HEK293 (cell line): ENCODE measurements around the gene TMEM72.

Source experiments
- CTCF ChIA-PET: fragments of 350-600 bp; formaldehyde crosslinking; extraction: SDS; loops from one replicate; lab custom pipeline; 2021; ENCODE audit warnings: antibody characterized with exemption; lab: Yijun Ruan, JAX
- POLR2A ChIA-PET: fragments of 300-600 bp; formaldehyde crosslinking; extraction: SDS; loops from one replicate; lab custom pipeline; 2020; ENCODE audit warnings: antibody characterized with exemption, inconsistent platforms; lab: Yijun Ruan, JAX
- H3K27ac ChIP-seq: fragments of 200-500 bp; sonication (Bioruptor generic); 2 replicates; pipeline ENCODE4 v1.5.1; 2014; ENCODE audit warnings: low read depth, low read length, control low read depth, inconsistent platforms; ENCODE audit errors: extremely low read depth
- H3K36me3 ChIP-seq, 2 experiments: fragments of 200-500 bp in 1 of 2; sonication (Bioruptor generic) in 1 of 2; 1 replicate in 1 of 2; 2 replicates in 1 of 2; pipeline ENCODE4 v1.5.1; 2014 to 2017; ENCODE audit warnings: inconsistent platforms in 2 of 2, low read length in 2 of 2; ENCODE audit not compliant: control insufficient read depth in 2 of 2, insufficient read depth in 1 of 2
- H3K4me1 ChIP-seq: fragments of 200-500 bp; sonication (Bioruptor generic); 2 replicates; pipeline ENCODE4 v1.5.1; 2014; ENCODE audit warnings: mild to moderate bottlenecking, low read length, inconsistent platforms; ENCODE audit not compliant: control insufficient read depth, insufficient read depth
- H3K4me3 ChIP-seq: 2 replicates; pipeline ENCODE4 v1.5.1; 2011; ENCODE audit warnings: low read depth, mild to moderate bottlenecking, control low read depth, low read length, moderate library complexity
- H3K9me3 ChIP-seq: fragments of 200-500 bp; sonication (Bioruptor generic); 2 replicates; pipeline ENCODE4 v1.5.1; 2014; ENCODE audit warnings: low read depth, low read length, inconsistent platforms; ENCODE audit not compliant: control insufficient read depth, insufficient read depth
- EGR2 ChIP-seq: fragments of 450-650 bp; formaldehyde crosslinking; IDR thresholded peaks from 2 replicates; pipeline ENCODE4 v1.5.1; 2016; ENCODE audit warnings: low read depth, missing biosample characterization, missing genetic modification characterization
- PATZ1 ChIP-seq: fragments of 450-650 bp; formaldehyde crosslinking; IDR thresholded peaks from 2 replicates; pipeline ENCODE4 v1.5.1; 2016; ENCODE audit warnings: missing biosample characterization, missing genetic modification characterization
- ZFHX2 ChIP-seq: fragments of 450-650 bp; formaldehyde crosslinking; conservative IDR thresholded peaks from 2 replicates; pipeline ENCODE4 v1.5.1; 2016; ENCODE audit warnings: missing biosample characterization, missing genetic modification characterization
- ZNF138 ChIP-seq: fragments of 450-650 bp; formaldehyde crosslinking; IDR thresholded peaks from 2 replicates; pipeline ENCODE4 v1.5.1; 2016; ENCODE audit warnings: missing biosample characterization, missing genetic modification characterization, borderline replicate concordance
- ZNF423 ChIP-seq: fragments of 450-650 bp; formaldehyde crosslinking; IDR thresholded peaks from 2 replicates; pipeline ENCODE4 v1.5.1; 2016; ENCODE audit warnings: missing biosample characterization, missing genetic modification characterization
- ZNF433 ChIP-seq: fragments of 450-650 bp; formaldehyde crosslinking; IDR thresholded peaks from 2 replicates; pipeline ENCODE4 v1.5.1; 2016; ENCODE audit warnings: missing biosample characterization, missing genetic modification characterization, low read depth
- ZNF600 ChIP-seq: fragments of 450-650 bp; formaldehyde crosslinking; IDR thresholded peaks from 2 replicates; pipeline ENCODE4 v1.5.1; 2016; ENCODE audit warnings: missing biosample characterization, missing genetic modification characterization
- ZNF629 ChIP-seq: fragments of 450-650 bp; formaldehyde crosslinking; IDR thresholded peaks from 2 replicates; pipeline ENCODE4 v1.5.1; 2017; ENCODE audit warnings: missing biosample characterization, missing genetic modification characterization
- TF ChIP-seq, protein P1 (sequence below): fragments of 450-650 bp; formaldehyde crosslinking; IDR thresholded peaks from 2 replicates; pipeline ENCODE4 v1.5.1; 2016; ENCODE audit warnings: missing biosample characterization, missing genetic modification characterization
- TF ChIP-seq, protein P2 (sequence below): fragments of 450-650 bp; formaldehyde crosslinking; IDR thresholded peaks from 2 replicates; pipeline ENCODE4 v1.5.1; 2016; ENCODE audit warnings: missing biosample characterization, missing genetic modification characterization, borderline replicate concordance
- TF ChIP-seq, protein P3 (sequence below): fragments of 450-650 bp; formaldehyde crosslinking; IDR thresholded peaks from 2 replicates; pipeline ENCODE4 v1.5.1; 2016; ENCODE audit warnings: missing biosample characterization, missing genetic modification characterization
- TF ChIP-seq, protein P4 (sequence below): fragments of 450-650 bp; formaldehyde crosslinking; IDR thresholded peaks from 2 replicates; pipeline ENCODE4 v1.5.1; 2016; ENCODE audit warnings: missing biosample characterization, missing genetic modification characterization
- TF ChIP-seq, protein P5 (sequence below): fragments of 450-650 bp; formaldehyde crosslinking; IDR thresholded peaks from 2 replicates; pipeline ENCODE4 v1.5.1; 2016; ENCODE audit warnings: missing biosample characterization, missing genetic modification characterization

TMEM72 gene

GRCh38 chr10:44980309-44981171, 69.4 kb downstream of the TMEM72 start:
- Histone ChIP-seq H3K9me3 (no peaks in the 10 kb centered on the region), H3K36me3 (peaks cover 0 to 5% of the 10 kb centered on the region in 2 experiments; a peak in 1 of 3 replicates), H3K4me3 (no peak overlapping the region), H3K4me1 (peaks cover 30% of the 10 kb centered on the region), H3K27ac (no peak overlapping the region; the same call in 1 of the 2 replicates)
- POLR2A ChIA-PET: no interaction called here
- CTCF ChIA-PET: interaction anchor here (0.6 to 1.2 kb wide), 4 partner anchors 9 to 32 kb away, joined by 3 read pairs; no protein-coding TSS in a partner anchor
- TF ChIP-seq ZNF423: no peak
- TF ChIP-seq, protein P1, sequence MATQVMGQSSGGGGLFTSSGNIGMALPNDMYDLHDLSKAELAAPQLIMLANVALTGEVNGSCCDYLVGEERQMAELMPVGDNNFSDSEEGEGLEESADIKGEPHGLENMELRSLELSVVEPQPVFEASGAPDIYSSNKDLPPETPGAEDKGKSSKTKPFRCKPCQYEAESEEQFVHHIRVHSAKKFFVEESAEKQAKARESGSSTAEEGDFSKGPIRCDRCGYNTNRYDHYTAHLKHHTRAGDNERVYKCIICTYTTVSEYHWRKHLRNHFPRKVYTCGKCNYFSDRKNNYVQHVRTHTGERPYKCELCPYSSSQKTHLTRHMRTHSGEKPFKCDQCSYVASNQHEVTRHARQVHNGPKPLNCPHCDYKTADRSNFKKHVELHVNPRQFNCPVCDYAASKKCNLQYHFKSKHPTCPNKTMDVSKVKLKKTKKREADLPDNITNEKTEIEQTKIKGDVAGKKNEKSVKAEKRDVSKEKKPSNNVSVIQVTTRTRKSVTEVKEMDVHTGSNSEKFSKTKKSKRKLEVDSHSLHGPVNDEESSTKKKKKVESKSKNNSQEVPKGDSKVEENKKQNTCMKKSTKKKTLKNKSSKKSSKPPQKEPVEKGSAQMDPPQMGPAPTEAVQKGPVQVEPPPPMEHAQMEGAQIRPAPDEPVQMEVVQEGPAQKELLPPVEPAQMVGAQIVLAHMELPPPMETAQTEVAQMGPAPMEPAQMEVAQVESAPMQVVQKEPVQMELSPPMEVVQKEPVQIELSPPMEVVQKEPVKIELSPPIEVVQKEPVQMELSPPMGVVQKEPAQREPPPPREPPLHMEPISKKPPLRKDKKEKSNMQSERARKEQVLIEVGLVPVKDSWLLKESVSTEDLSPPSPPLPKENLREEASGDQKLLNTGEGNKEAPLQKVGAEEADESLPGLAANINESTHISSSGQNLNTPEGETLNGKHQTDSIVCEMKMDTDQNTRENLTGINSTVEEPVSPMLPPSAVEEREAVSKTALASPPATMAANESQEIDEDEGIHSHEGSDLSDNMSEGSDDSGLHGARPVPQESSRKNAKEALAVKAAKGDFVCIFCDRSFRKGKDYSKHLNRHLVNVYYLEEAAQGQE (tag by site-specific recombination): no peak
- TF ChIP-seq ZFHX2 (tag by site-specific recombination): peak; percentile 77
- TF ChIP-seq, protein P2, sequence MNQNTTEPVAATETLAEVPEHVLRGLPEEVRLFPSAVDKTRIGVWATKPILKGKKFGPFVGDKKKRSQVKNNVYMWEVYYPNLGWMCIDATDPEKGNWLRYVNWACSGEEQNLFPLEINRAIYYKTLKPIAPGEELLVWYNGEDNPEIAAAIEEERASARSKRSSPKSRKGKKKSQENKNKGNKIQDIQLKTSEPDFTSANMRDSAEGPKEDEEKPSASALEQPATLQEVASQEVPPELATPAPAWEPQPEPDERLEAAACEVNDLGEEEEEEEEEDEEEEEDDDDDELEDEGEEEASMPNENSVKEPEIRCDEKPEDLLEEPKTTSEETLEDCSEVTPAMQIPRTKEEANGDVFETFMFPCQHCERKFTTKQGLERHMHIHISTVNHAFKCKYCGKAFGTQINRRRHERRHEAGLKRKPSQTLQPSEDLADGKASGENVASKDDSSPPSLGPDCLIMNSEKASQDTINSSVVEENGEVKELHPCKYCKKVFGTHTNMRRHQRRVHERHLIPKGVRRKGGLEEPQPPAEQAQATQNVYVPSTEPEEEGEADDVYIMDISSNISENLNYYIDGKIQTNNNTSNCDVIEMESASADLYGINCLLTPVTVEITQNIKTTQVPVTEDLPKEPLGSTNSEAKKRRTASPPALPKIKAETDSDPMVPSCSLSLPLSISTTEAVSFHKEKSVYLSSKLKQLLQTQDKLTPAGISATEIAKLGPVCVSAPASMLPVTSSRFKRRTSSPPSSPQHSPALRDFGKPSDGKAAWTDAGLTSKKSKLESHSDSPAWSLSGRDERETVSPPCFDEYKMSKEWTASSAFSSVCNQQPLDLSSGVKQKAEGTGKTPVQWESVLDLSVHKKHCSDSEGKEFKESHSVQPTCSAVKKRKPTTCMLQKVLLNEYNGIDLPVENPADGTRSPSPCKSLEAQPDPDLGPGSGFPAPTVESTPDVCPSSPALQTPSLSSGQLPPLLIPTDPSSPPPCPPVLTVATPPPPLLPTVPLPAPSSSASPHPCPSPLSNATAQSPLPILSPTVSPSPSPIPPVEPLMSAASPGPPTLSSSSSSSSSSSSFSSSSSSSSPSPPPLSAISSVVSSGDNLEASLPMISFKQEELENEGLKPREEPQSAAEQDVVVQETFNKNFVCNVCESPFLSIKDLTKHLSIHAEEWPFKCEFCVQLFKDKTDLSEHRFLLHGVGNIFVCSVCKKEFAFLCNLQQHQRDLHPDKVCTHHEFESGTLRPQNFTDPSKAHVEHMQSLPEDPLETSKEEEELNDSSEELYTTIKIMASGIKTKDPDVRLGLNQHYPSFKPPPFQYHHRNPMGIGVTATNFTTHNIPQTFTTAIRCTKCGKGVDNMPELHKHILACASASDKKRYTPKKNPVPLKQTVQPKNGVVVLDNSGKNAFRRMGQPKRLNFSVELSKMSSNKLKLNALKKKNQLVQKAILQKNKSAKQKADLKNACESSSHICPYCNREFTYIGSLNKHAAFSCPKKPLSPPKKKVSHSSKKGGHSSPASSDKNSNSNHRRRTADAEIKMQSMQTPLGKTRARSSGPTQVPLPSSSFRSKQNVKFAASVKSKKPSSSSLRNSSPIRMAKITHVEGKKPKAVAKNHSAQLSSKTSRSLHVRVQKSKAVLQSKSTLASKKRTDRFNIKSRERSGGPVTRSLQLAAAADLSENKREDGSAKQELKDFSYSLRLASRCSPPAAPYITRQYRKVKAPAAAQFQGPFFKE: no peak
- TF ChIP-seq, protein P3, sequence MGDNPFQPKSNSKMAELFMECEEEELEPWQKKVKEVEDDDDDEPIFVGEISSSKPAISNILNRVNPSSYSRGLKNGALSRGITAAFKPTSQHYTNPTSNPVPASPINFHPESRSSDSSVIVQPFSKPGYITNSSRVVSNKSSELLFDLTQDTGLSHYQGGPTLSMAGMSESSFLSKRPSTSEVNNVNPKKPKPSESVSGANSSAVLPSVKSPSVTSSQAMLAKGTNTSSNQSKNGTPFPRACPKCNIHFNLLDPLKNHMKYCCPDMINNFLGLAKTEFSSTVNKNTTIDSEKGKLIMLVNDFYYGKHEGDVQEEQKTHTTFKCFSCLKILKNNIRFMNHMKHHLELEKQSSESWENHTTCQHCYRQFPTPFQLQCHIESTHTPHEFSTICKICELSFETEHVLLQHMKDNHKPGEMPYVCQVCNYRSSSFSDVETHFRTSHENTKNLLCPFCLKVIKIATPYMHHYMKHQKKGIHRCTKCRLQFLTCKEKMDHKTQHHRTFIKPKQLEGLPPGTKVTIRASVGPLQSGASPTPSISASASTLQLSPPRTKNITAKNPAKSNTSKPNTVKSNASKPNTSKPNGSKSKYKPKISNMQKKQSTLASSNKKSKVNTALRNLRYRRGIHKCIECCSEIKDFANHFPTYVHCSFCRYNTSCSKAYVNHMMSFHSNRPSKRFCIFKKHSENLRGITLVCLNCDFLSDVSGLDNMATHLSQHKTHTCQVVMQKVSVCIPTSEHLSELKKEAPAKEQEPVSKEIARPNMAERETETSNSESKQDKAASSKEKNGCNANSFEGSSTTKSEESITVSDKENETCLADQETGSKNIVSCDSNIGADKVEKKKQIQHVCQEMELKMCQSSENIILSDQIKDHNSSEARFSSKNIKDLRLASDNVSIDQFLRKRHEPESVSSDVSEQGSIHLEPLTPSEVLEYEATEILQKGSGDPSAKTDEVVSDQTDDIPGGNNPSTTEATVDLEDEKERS (tag by site-specific recombination): no peak
- TF ChIP-seq ZNF433 (tag by site-specific recombination): no peak
- TF ChIP-seq EGR2 (tag by site-specific recombination): peak; percentile 82

DNA sequence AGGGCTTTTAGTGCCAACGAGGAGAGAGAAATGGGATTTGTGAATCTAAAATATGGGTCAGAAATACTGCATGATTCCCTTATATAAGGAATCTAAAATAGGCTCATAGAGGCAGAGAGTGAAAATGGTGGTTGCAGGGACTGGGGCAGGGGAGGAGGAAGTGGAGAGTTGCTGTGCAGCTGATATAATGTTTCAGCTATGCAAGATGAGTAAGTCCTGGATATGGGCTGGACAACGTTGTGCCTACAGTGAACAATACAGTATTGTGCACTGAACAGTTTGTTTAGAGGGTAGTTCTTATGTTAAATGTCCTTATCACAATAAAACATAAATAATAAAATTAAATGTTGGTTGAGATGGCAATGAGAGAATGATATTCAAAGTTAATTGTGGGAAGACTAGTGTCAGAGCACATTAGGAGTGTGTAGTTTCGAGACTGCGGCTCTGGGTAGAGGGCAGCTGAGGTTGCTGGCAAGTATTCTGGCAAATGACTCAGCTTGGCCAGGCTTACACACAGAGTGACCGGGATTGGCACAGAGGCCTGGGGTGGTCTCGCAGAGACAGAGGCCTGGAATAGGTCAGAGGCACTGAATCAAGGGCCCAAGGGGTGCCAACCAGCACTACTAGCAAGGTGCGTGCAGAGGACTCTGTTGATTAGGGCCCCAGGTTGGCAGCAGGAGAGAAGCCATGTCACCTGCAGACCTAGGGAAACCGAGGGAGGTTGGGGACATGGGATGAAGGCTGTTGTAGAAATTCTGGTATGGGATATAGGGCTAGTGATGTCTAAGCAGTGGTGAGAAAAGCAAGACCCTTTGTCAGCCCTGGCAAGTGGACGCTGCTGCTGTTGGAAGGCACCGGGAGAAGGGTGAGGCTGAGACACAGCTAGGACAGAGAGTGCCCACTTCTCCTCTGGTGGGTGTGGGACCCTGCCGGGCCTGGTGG, 70.3 kb downstream of the TMEM72 start:
- peaks cover 0 to 4% of the 10 kb centered on the region in 2 experiments; a peak in 1 of 3 replicates for H3K36me3 ChIP-seq
- POLR2A ChIA-PET: no interaction called here
- no peak overlapping the region for H3K4me3 ChIP-seq
- H3K9me3 ChIP-seq: no peaks in the 10 kb centered on the region
- CTCF ChIA-PET: interaction anchor here (0.6 to 1.2 kb wide), 2 partner anchors 9 to 33 kb away, joined by 3 read pairs; no protein-coding TSS in a partner anchor
- TF ChIP-seq ZNF629 (tag by site-specific recombination) (0 out of 2 replicates have a peak, but pooled peaks have one; percentile 32), PATZ1 (tag by site-specific recombination) (0 out of 2 replicates have a peak, but pooled peaks have one; percentile 18), ZNF138 (no peak), ZNF600 (peak; percentile 71)
- TF ChIP-seq, protein P4, sequence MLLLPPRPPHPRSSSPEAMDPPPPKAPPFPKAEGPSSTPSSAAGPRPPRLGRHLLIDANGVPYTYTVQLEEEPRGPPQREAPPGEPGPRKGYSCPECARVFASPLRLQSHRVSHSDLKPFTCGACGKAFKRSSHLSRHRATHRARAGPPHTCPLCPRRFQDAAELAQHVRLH (tag by site-specific recombination): no peak
- TF ChIP-seq, protein P5, sequence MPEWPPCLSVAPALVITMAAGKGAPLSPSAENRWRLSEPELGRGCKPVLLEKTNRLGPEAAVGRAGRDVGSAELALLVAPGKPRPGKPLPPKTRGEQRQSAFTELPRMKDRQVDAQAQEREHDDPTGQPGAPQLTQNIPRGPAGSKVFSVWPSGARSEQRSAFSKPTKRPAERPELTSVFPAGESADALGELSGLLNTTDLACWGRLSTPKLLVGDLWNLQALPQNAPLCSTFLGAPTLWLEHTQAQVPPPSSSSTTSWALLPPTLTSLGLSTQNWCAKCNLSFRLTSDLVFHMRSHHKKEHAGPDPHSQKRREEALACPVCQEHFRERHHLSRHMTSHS (tag by site-specific recombination): no peak
- H3K4me1 ChIP-seq: peaks cover 28% of the 10 kb centered on the region
- no peak overlapping the region for H3K27ac ChIP-seq
